ENCODE data around the gene CPEB4. TPM values are rescaled to one million over a fixed set of nuclear protein-coding genes. Genes with fewer than 3 reads are reported as not detected.

Gene CPEB4
- total RNA-seq, 1 donor from 2014 or later: 87.3 TPM

- no peak for DNase-seq
Measured at GRCh38 chr5:173945160-173945559, 57.0 kb downstream of the CPEB4 start.

GRCh38 chr5:173946323-173946722 lies 58.2 kb downstream of the CPEB4 start:
- DNase-seq: no peak

- DNase-seq: no peak
Measured at GRCh38 chr5:173950829-173951228, 62.7 kb downstream of the CPEB4 start.

- no peak for DNase-seq
Measured at GRCh38 chr5:173953528-173954090, 65.5 kb downstream of the CPEB4 start.

GRCh38 chr5:173954671-173955521 lies 66.7 kb downstream of the CPEB4 start:
- no peak for DNase-seq

GRCh38 chr5:173960986-173961385 lies 72.8 kb downstream of the CPEB4 start:
- DNase-seq: no peak

GRCh38 chr5:173961418-173961817 lies 73.3 kb downstream of the CPEB4 start:
- no peak for DNase-seq

- no peak for DNase-seq
Measured at GRCh38 chr5:173962436-173962972, 74.4 kb downstream of the CPEB4 start.

GRCh38 chr5:173963182-173963838 lies 75.2 kb downstream of the CPEB4 start:
- DNase-seq: peak; percentile 48

GRCh38 chr5:173963867-173964441 lies 75.8 kb downstream of the CPEB4 start:
- no peak for DNase-seq

- no peak for DNase-seq
Measured at GRCh38 chr5:173964506-173964905, 76.4 kb downstream of the CPEB4 start.

GRCh38 chr5:173967241-173967640 lies 79.1 kb downstream of the CPEB4 start:
- no peak for DNase-seq

- peak; percentile 57 for DNase-seq
Measured at GRCh38 chr5:173968154-173968797, 80.1 kb downstream of the CPEB4 start.

- no peak for DNase-seq
Measured at GRCh38 chr5:173969167-173970049, 81.3 kb downstream of the CPEB4 start.

GRCh38 chr5:173970878-173971650 lies 82.9 kb downstream of the CPEB4 start:
- DNase-seq: no peak

- DNase-seq: no peak
Measured at GRCh38 chr5:173971681-173972345, 83.7 kb downstream of the CPEB4 start.

- no peak for DNase-seq
Measured at GRCh38 chr5:173972607-173972924, 84.4 kb downstream of the CPEB4 start.

GRCh38 chr5:173972925-173973615 lies 84.9 kb downstream of the CPEB4 start:
- peak; percentile 72 for DNase-seq

GRCh38 chr5:173973616-173973969 lies 85.4 kb downstream of the CPEB4 start:
- no peak for DNase-seq

All from occipital lobe (tissue), 2 donors.